GM10248 (cell line): ENCODE measurements around the gene MRPL20.

Experiments used
- CTCF ChIA-PET: fragments of 300-600 bp; sonication (Branson Sonifier 250); formaldehyde crosslinking; extraction: SDS; loops from one replicate; lab custom pipeline; 2021; ENCODE audit warnings: antibody characterized with exemption; lab: Yijun Ruan, JAX
- POLR2A ChIA-PET: fragments of 350-650 bp; sonication (Branson Sonifier 250); formaldehyde crosslinking; extraction: SDS; loops from one replicate; lab custom pipeline; 2020; ENCODE audit warnings: antibody characterized with exemption; lab: Yijun Ruan, JAX
- DNase-seq: peaks from one replicate; pipeline ENCODE4 v3.0.0; 2012; ENCODE audit errors: extremely low spot score
- CTCF ChIP-seq: IDR thresholded peaks from 2 replicates; pipeline ENCODE4 v1.5.1; 2012; ENCODE audit warnings: mild to moderate bottlenecking, low read depth; ENCODE audit errors: extremely low read depth, missing control alignments, control extremely low read depth

The MRPL20 gene

DNA sequence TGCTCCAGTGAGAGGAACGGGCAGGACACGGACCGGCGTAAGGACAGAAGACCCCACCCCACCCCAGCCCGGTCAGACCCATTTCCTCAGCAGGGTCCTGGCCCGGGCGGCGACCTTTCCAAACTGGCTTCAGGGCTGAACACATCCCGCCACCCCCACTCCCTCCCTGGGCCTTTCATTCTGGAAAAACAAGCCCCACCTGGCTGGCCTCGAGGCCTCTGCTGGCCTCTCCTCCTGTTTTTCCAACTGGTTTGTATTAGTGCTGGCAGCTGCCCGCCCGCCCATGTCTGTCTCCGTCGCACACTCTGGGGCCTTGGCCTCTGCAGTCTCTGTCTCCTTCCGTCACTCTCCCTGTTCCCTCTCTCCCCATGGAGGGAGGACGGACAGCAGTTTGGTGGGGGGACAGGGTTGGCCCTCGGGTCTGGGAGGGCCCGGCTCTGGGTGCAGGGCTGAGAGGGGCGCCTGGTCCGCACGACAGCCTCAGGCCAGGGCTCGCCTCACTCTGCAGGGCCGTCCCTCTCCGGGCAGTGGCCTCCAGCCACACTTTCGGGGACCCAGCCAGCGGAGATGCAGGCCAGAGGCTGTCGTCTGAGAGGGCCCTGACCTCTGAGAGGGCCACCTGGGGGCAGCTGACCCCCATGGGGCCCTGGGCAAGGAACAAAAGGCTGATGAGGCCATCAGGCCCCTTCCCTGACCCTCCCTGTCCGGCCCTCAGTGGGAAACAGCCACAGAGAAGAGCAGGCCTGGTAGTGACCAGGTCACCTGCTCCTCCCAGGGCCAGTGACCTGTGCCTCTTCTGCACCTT, 47.2 kb downstream of the MRPL20 start:
- ChIA-PET POLR2A (no interaction called here), CTCF (interaction anchor here (1.0 kb wide), 1 partner anchor 12 kb away, joined by 4 read pairs; no protein-coding TSS in a partner anchor)
- no peak for DNase-seq
- TF ChIP-seq CTCF = no peak

- no peak for DNase-seq
- POLR2A ChIA-PET = no interaction called here
- TF ChIP-seq CTCF = no peak
- CTCF ChIA-PET = interaction anchor here (1.0 kb wide), 1 partner anchor 12 kb away, joined by 4 read pairs; no protein-coding TSS in a partner anchor
Observed at GRCh38 chr1:1359308-1359663, 47.8 kb downstream of the MRPL20 start.

DNA sequence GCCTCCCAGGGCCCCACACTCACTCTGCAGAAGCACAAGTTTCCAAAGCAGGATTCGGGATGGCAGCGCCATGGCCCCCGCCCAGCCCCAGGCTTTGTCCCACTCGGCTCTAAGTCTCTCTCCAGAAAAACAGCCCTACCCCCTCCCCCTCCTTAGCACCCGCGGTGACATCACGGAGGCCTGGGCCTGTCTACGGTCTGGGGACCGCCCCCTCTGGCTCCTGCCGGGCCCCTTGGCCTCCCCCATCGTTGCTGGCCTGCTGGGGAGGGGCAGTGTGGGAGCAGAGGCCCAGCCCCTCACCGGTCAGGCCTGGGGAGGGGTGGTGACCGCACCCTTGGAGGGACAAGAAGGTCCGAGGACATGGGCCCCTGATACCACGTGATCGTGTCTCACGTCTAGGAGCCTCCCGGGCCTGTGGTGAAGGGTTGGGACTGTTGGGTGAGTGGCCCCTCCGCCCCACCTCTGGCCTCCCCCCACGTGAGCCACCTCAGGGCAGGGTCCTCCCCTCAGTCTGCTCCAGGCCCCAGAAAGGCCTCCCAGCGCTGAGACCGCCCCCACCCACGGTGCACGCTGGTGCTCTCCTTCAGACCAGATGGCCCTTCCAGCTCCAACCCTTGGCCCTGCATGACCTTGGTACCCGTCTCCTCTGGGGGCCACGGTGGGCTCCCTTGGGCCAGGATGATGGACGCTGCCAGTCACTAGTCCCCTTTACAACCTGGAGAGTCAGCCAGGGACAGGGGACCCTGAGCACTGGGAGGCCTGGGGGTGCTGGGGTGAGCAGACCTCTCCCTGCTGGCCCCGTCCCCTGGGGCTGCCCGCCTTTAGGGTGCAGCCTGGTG, 48.4 kb downstream of the MRPL20 start, which contains the start of gene MXRA8:
MXRA8 (minus strand) TSS at position 123 of the 839 bp plus-strand sequence; CDS start at position 72, 51 bp downstream.
- TF ChIP-seq CTCF = no peak
- no peak for DNase-seq
- POLR2A ChIA-PET = no interaction called here
- CTCF ChIA-PET = interaction anchor here (0.6 to 1.7 kb wide), 3 partner anchors 13 to 146 kb away, joined by 3 to 5 read pairs (median 4); no protein-coding TSS in a partner anchor

GRCh38 chr1:1357871-1358432, 49.1 kb downstream of the MRPL20 start:
- POLR2A ChIA-PET = no interaction called here
- TF ChIP-seq CTCF = no peak
- CTCF ChIA-PET = interaction anchor here (0.6 to 1.7 kb wide), 2 partner anchors 14 to 147 kb away, joined by 3 to 5 read pairs; no protein-coding TSS in a partner anchor
- no peak for DNase-seq

DNA sequence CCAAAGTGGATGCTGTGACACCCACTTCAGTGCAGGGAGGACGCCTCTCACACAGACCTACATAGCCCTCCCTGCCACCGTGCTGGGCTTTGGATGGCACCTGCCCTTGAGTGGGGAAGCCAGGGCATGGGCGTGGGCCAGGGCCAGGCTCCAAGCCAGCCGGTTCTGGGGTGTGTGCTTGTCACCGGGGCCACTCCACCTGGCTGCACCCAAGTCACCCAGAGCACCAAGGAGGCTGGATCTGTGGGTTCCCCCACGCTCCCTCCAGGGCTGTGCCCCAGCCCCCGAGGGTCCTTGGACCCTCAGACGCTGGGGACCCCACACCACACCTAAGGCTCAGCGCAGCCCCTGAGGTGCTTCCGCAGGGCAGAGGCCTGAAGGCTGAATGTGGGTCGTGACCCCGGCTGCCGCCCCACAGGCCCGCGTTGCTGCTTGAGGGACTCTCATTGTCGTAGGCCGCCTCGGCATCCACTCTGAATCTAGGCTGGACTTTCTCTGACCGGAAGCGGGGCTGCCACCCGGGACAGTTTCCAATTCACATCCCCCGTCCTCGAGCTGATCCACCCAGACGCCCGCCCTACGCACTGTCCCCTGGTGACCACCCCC, 50.2 kb downstream of the MRPL20 start:
- ChIA-PET POLR2A (no interaction called here), CTCF (interaction anchor here (1.7 kb wide), 1 partner anchor 15 kb away, joined by 5 read pairs; no protein-coding TSS in a partner anchor)
- DNase-seq = no peak
- no peak for TF ChIP-seq CTCF
